ENCODE results near the gene ARIH1.
"Not testable (repeated sequence)": the region's sequence is repeated elsewhere in the genome, so short reads cannot be mapped to it uniquely, and the experiment has no call there.

ARIH1 gene

DNA sequence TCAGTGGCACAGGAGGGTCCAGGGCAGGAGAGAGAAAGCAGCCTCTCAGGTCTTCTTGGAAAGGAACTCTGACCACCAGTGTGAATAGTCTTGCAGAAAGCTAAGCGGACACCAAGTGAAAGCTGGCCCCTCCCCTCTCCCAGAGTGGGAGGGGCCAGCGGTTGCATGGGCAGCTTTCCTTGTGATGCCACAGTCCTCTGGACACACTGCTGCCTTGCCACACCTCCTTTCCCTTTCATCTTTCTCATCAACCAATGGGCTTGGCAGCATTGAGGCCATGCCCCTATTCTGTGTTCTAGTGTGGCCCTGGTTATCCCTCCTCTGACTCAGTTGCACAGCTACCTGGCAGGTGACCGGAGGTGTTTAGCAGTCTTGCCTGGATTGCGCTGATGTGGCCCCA, 130.7 kb downstream of the ARIH1 start:
- DNase-seq (ENCODE audit: low read depth in 3 of 3), result no peak

DNA sequence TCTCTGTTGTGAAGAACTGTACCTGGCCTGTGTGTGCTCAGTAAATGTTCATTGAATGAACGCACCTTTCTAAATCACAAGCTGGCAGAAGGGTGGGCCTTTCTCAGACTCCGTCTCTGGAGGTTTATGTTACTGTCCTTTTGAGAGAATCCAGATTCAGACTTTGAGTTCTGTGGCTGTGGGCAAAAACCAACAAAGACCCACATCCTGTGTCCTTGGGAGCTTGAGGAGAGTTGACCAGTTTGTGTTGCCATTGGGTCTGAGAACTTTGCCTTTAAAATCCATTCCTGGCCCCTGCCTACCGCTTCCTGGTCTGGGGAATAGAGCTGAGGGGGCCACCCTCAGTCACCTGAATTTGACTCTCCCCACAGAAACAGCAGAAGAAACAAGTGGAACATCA, 134.0 kb downstream of the ARIH1 start:
- not testable (repeated sequence) for DNase-seq (ENCODE audit: low read depth in 3 of 3)

DNA sequence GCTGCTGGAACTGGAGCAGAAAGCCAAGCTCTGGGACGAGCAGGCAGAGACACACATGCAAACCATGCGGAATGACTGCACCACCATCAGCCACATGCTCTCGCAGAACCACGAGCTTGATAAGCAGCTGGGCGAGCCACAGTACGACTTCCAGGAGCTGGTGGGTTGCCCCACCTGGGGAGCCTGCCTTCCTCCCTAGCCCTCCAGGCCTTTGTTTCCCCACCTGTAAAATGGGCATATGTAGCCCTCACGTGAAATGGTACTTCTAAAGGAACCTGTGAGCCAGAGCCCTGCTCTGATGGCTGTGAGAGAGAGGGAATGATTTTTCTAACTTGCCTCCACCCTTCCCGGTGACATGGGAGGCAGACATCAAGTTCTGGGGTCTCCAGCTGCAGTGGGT, 135.7 kb downstream of the ARIH1 start:
- DNase-seq (ENCODE audit: low read depth in 3 of 3), result no peak

DNA sequence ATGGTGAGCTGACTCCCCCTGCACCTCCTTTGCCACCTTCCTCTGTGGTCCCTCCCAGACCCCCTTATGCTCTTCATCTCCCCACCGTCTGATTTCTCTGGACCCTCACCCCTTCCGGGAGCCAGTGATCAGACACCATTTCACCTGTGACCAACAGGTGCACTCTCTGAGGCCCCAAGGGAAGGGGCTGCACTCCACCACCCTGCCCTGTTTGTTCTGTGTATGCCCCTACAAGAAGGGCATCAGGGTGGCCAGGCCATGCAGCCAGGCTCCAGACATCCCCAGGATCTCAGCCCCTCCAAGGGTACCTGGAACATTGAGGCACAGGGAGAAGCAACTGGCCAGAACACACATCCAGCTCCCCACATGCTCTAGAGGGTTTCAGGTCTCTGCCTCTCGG, 138.2 kb downstream of the ARIH1 start:
- DNase-seq (ENCODE audit: low read depth in 3 of 3), result not testable (repeated sequence)

DNA sequence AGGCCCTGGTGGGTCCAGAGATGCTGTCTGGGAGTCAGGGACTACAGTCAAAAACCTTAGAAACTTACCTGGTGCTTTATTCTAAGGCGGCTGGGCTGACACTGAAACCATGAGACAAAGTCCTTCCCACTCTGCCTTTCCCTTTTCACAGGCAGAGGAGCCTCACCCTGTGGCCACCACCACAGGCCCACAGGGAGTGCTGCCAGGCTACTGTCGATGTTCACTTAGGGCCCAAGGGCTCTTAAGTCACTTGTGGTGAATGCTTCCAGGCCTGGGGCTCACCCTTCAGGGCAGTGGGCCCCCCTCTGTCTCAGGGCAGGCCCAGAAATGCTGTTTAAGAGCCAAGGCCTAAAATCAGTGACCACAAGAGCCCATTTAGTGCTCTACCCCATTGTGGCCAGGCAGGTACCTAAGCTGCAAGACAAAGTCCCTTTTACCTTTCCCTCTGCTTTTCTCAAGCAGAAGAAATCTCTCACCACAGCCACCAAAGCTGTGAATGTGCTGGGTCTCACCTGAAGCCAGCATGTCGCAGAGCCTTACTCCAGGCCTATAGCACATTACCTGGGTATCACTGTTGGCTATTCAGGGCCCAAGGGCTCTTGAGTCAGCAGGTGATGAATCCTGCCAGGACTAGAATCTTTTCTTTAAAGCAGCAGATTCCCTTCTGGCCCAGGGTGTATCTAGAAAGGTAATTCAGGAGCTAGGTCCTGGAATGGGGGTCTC, 140.8 kb downstream of the ARIH1 start:
- DNase-seq (ENCODE audit: low read depth in 3 of 3), result no peak

DNA sequence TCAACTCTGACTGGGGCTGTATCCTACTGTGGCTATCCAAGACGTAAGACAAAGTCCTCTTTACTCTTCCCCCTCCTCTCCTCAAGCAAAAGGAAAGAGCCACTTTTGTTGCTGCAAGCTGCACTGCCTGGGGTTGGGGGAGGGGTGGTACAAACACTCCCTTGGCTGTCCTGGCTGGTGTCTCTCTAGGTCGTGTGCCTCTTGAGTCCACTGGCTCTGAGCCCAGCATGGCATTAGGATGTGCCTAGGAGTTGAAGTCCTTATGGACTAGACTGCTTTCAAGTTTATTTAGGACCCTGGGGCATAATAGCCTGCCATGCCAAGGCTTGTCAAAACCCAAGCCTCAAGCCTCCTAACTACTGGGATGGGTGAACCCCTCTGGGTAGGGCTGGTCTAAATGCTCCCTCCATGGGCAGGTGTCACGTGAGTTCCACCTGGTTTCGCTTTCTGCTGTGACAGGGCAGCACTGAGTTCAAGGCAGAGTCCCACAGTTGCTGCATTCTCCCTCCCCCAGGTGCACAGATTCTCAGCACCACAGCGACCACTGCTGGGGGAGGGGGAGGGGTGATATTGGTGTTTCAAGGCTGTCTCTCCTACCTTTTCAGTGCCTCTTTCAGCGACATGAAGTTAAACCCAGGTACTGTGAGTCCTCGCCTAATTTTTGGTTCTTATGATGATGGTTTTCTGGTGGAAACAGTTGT, 141.6 kb downstream of the ARIH1 start:
- DNase-seq (ENCODE audit: low read depth in 3 of 3), result not testable (repeated sequence)

DNA sequence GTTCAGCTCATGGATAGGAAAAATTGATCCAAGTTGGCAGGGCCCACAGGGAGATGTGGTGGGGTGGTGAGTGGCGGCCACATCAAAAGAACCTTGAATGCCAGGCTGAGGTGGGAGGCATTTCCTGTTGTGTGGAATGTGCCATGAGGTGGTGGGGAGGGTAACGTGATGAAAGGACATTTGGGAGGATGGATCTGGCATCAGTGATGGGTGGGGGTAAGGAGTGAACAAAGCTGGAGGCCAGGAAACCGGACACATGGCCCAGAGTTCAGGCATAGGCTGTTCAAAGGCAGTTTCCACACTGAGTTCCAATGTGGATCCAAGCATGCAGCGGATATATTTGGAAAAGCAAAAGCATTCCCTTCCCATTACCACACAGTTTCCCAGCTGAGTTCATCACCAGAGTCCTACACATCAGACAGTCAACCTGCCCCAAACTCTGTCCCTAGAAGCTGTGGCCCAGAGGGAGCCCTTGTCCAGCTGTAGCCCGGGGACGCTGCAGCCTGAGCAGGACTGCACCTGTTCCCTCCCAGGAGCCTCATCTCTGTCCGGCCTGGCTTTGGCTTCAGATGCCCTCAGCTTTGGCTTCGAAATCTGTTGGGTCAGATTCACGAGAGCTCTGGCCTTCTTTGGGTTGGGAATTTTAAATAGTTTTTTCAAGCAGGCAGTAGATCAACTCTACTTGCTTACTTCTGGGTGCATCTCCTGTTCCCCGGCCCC, 142.5 kb downstream of the ARIH1 start:
- DNase-seq (ENCODE audit: low read depth in 3 of 3), result no peak

DNA sequence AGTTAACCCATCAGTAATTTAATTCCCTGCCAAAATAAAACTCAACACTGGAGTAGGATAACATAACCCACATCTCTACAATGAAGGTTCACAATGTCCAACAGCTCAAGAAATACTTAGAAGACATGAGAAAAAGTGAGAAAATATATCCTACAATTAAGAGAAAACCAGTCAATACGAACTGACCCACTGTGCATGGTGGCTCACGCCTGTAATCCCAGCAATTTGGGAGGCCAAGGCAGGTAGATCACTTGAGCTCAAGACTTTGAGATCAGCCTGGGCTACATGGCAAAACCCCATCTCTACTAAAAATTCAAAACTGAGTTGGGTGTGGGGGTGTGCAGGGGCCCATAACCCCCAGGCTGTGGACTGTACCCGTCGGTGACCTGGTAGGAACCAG, 149.7 kb downstream of the ARIH1 start:
- DNase-seq (ENCODE audit: low read depth in 3 of 3), result not testable (repeated sequence)

DNA sequence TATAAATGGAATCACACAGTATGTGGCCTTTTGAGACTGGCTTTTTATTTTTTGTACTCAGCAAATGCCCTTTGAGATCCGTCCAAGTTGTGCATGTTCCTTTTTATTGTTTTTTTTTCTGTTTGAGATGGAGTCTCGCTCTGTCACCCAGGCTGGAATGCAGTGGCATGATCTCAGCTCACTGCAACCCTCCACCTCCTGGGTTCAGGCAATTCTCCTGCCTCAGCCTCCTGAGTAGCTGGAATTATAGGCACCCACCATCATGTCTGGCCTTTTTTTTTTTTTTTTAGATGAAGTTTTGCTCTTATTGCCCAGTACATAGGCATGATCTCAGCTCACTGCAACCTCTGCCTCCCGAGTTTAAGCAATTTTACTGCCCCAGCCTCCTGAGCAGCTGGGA, 152.0 kb downstream of the ARIH1 start:
- DNase-seq (ENCODE audit: low read depth in 3 of 3), result not testable (repeated sequence)

DNA sequence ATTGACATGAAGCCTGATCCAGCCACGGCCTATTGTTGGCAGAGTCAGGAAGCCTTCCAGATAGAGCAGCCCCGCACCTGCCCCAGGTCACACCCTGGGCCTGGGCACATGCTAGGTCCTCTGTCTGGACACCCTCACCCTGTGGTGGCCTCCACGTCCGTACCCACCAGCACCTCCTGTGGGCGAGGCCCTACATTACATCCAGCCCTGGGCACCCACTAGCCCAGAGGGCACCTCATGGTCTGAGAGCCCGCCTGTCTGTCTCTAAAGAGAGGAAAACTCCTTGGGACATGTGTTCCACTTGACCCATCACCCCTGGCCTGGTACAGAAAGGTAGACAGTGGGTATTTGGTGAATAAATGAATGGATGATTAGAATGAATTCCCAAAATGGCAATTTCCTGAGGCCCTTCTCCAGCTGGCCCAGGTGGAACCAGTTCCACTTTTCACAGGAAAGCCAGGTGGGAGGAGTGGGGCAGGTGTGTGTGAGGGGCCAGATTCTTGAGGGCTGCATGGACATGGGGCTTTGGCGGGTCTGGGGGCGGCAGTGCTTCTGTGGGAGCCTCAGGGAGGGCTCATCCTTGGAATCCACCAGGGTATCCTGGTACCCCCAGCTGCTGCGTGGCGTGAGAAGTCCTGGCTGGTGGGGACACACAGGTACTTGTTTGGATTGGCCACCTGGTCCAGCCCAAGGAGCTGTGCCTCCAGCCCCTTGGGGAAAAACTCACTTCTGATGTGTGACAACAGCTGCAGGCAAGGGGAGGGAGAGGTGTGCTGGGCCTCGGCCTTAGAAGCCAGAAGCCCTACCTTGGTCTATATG, 154.3 kb downstream of the ARIH1 start:
- DNase-seq (ENCODE audit: low read depth in 3 of 3), result not testable (repeated sequence)

DNA sequence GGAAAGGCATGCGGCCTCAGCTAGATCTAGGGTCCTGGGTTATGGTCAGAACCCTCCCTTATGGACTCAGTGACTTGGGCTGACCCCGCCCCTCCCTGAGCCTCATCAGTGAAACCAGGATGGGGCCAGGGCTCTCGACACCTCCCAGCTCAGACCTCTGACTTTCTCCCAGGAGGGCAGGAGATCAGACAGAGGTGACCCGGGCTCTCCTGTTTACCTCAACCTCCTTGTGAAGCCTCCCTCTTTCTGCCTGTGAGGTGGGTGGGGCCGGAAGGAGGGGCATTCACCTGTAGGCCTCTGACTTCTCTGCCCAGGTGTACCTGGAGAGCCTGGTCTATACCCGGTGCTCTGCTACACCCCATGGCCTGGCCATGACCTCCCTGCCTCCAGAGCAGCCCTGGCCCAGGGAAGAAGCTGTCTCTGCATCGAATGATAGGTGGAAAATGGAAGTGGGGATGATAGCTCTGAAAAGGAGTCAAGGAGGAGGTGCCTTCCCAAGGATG, 155.0 kb downstream of the ARIH1 start:
- DNase-seq (ENCODE audit: low read depth in 3 of 3), result not testable (repeated sequence)

DNA sequence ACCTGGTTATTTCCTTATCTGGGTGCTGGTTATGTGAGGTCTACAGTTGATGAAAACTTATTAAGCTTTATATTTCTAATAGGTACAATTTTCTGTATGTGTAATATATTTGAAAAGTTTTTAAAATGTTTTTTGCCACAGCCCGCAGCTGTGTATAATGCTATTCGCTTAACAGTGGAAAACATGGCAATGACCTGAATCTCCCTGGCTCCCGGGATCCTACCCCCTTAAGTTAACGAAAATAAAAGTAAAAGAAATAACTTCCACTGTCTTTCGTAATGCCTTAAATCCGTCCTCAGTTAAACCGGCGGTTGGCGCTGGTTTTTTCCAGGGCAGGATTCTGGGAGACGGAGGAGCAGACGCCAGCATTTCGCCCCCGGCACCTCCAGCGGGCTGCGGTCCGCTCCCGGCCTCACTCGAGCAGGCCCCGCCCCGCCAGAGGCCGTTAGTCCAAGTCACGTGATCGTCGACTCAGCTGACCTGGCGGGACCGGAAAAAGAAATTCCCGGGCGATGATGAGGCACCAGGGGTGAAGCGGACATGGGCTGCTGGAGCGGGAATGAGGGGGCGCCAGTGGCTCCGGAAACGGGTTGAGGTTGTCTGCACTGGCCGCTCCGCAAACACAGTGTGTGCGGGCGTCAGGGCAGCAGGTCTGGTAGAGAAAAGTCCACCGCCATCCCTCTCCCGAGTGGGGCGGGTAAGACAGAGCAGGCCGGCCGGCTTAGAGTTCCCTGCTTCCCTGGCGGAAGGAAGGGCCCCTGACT, 162.6 kb downstream of the ARIH1 start:
- peak in 2 of 3 experiments; percentile 26 to 35 for DNase-seq (ENCODE audit: low read depth in 3 of 3)

DNA sequence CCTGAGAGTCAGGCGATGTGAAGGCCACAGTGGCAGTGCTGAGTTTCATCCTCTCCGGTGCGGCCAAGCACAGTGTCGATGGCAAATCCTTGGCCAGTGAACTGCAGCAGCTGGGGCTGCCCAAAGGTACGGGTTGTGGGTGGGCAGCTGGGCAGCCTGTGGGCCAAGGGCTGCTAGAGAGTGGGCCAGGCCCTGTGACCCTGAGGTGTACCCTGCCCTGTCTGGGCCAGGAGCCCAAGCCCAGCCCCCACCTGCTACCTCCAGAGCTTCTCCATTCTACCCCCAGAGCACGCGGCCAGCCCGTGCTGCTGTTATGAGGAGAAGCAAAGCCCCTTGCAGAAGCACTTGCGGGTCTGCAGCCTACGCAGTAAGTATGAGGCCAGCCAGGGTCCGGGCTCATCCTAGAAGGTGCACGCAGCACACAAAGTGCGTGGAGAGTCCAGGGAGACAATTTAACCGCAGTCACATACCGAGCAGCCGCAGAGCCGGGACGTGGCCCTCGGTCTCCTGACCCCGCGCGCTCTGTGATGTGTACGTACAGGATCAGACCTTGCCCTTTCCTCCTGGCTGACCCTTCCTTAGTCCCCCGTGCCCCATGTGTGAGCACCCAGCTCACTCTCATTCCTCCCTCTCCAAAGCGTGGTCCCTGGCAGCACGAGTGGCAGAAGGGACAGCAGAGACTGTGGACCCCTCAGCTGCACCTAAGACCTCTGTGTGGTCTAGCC, 165.8 kb downstream of the ARIH1 start:
- not testable (repeated sequence) for DNase-seq (ENCODE audit: low read depth in 3 of 3)

DNA sequence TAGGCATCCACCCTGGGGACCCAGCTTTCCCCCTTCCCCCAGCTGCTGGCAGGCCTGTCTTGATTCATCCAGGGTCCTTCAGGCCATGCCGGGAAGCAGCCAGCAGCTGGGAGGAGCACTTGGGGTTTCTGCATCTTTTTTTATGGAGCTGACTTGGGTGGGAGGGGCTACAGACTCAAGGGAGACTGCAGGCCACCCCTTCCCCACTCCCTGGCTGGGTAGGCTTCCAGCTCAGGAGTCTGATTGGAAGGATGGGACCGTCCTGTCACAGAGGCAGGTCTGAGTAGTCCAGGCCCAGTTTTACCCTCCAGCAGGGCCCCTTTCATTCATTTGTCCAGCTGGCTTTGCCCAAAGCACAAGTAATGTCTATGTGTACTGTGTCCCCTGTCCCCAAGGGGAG, 168.1 kb downstream of the ARIH1 start:
- DNase-seq (ENCODE audit: low read depth in 3 of 3), result not testable (repeated sequence)

DNA sequence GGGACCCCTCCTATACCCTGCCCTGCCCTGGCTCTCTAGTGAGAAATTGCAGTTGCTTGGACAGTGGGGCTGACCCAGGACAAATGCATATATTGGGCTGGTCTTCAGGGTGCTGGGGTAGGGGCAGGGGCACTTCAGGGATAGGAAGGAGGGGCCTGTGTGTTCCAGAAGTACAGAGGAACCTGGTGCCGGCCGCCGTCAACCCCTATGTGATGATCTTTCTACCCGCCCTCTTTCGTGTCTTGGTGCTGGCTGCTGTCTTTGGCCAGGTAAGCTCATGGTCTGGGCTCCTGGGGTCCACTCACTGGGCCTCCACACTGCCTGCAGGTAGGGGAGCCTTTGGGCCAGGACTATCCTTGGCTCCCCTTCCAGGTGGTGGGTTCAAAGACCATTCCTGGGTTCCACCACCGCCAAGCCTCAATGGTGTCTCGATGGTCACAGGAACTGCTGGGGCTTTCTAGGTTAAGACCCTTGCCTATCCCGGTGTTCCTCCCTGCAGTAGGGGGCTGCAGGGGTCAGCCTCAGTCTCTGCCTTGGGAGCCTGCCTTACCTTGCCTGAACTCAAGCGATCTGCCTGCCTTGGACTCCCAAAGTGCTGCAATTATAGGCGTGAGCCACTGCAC, 174.6 kb downstream of the ARIH1 start:
- DNase-seq (ENCODE audit: low read depth in 3 of 3), result not testable (repeated sequence)

Data from stimulated activated CD4-positive, alpha-beta T cell treated with anti-CD3 and anti-CD28 coated beads, TNF-alpha, amount 100 ng/mL, for 4 hours (primary cell).